ENCODE data around the gene GIGYF2. TPM values are rescaled to one million over a fixed set of nuclear protein-coding genes. Genes with fewer than 3 reads are reported as not detected.

GIGYF2 gene
- total RNA-seq, 4 donors from 2014 or later = 40.8 to 146 (median 76.0) TPM

DNA sequence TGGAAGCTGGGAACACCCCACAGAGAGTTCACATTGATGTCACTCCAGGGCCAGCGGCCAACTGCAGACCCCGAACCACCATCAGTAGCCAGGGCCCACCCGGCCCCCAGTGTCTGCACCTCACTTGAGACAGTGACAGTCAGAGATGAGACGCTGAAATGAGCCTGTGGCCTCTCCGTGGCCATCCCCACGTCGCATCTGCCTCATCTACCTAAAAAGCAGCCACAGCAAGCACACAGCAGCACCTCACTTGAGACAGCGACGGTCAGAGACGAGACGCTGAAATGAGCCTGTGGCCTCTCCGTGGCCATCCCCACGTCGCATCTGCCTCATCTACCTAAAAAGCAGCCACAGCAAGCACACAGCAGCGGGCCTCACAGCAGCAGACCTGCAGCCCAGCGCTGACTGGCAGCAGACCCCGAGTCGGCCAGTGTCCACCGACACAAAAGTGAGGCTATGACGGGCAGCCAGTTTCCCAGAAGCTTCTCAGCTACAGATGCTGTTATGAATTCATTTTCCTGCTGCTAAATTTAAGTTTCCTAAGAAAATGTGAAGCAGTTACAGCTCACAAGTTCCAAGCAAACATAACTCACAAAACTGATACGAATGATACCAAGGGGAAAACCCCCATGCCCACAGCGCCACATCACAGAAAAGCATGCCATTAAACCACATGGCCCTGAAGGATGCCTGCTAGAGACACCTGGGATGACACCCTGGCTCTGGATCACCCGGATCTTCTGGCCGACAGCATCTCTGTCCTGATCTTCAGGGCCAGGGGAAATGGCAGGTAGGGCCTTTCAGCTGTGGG is 200.7 kb downstream of the GIGYF2 start:
- no peak for TF ChIP-seq POLR2A (IDR thresholded peaks at IDR 0.05)
- TF ChIP-seq, protein P1, sequence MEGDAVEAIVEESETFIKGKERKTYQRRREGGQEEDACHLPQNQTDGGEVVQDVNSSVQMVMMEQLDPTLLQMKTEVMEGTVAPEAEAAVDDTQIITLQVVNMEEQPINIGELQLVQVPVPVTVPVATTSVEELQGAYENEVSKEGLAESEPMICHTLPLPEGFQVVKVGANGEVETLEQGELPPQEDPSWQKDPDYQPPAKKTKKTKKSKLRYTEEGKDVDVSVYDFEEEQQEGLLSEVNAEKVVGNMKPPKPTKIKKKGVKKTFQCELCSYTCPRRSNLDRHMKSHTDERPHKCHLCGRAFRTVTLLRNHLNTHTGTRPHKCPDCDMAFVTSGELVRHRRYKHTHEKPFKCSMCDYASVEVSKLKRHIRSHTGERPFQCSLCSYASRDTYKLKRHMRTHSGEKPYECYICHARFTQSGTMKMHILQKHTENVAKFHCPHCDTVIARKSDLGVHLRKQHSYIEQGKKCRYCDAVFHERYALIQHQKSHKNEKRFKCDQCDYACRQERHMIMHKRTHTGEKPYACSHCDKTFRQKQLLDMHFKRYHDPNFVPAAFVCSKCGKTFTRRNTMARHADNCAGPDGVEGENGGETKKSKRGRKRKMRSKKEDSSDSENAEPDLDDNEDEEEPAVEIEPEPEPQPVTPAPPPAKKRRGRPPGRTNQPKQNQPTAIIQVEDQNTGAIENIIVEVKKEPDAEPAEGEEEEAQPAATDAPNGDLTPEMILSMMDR (IDR thresholded peaks at IDR 0.05) = no peak
- TF ChIP-seq EP300 (IDR thresholded peaks at IDR 0.05; ENCODE audit: low read depth) = no peak
- TF ChIP-seq POLR2AphosphoS5 (IDR thresholded peaks at IDR 0.05) = no peak
- no peaks in the 10 kb centered on the region for H3K4me1 ChIP-seq
- no peak overlapping the region for H3K4me3 ChIP-seq
- no peaks in the 10 kb centered on the region for H3K36me3 ChIP-seq
- no peaks in the 10 kb centered on the region for H3K9me3 ChIP-seq
- no peaks in the 10 kb centered on the region for H3K27me3 ChIP-seq
- in situ Hi-C loops (cut with MboI; ENCODE audit: low pct_ligation_motif_present in 1 of 4, low pct_unique_long_range_greater_than_20kb in 1 of 4, low sequenced_read_pairs in 3 of 4) (no loop called here), intact Hi-C loops (cut with DNase I; ENCODE audit: low total_unique reads) (no loop called here)
- H3K27ac ChIP-seq = no peak overlapping the region
- DNase-seq = no peak
- WGBS, 2 donors (ENCODE audit: low coverage in 1 of 2) = 87% methylated on average over 24 of the region's 24 CpGs; no CpG with 5 or more reads in 1 of the 2 donors

DNA sequence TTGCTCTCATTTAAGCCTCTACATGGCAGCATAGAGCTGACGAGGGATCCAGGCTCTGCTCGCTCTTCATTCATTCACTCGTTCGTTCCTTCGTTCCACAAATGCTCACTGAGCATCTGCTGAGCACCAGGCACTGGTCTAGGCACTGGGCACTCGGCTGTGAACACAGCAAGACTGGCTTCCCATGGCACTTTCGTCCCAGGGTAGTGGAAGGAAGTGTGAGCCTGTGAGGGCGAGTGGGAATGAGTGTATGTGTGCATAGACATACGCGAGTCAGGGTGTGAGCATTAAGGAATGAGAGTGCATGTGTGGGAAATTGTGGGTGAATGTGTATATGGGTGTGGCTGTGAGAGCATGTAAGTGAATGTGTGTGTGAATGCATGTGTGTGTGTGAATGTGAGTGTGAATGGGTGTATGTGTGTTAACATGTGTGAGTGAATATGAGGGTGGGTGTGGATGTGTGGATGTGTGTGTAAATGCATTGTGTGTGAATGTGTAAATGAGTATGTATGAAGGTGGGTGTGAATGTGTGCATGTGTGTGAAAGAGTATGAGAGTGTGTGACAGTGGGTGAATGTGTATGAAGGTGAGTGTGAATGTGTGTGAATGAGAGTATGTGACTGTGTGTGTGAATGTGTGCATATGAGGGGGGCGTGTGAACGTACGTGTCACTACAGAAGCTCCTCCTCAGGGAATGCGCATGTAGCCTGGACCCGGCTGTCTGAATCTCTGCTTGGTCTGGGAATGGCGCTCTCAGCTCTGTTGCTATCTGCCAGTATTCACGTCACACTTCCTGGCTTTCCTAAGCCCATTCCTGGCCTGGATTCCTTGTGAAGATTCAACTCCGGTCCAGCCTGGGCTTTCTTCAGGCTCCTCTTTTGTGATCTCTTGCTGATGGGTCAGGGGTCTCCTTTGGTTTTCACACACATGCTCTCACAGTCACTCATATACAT is 201.7 kb downstream of the GIGYF2 start:
- H3K27me3 ChIP-seq = no peaks in the 10 kb centered on the region
- no peak for TF ChIP-seq POLR2A (IDR thresholded peaks at IDR 0.05)
- TF ChIP-seq, protein P1 (IDR thresholded peaks at IDR 0.05) = no peak
- TF ChIP-seq POLR2AphosphoS5 (IDR thresholded peaks at IDR 0.05) = no peak
- TF ChIP-seq EP300 (IDR thresholded peaks at IDR 0.05; ENCODE audit: low read depth) = no peak
- no peaks in the 10 kb centered on the region for H3K9me3 ChIP-seq
- DNase-seq = no peak
- H3K4me3 ChIP-seq = no peak overlapping the region
- in situ Hi-C loops (cut with MboI; ENCODE audit: low pct_ligation_motif_present in 1 of 4, low pct_unique_long_range_greater_than_20kb in 1 of 4, low sequenced_read_pairs in 3 of 4) = no loop called here
- no peak overlapping the region for H3K27ac ChIP-seq
- 67 to 81% methylated on average over 1 to 18 of the region's 18 CpGs for WGBS, 2 donors (ENCODE audit: low coverage in 1 of 2)
- no peaks in the 10 kb centered on the region for H3K4me1 ChIP-seq
- H3K36me3 ChIP-seq = no peaks in the 10 kb centered on the region
- intact Hi-C loops (cut with DNase I; ENCODE audit: low total_unique reads) = no loop called here

DNA sequence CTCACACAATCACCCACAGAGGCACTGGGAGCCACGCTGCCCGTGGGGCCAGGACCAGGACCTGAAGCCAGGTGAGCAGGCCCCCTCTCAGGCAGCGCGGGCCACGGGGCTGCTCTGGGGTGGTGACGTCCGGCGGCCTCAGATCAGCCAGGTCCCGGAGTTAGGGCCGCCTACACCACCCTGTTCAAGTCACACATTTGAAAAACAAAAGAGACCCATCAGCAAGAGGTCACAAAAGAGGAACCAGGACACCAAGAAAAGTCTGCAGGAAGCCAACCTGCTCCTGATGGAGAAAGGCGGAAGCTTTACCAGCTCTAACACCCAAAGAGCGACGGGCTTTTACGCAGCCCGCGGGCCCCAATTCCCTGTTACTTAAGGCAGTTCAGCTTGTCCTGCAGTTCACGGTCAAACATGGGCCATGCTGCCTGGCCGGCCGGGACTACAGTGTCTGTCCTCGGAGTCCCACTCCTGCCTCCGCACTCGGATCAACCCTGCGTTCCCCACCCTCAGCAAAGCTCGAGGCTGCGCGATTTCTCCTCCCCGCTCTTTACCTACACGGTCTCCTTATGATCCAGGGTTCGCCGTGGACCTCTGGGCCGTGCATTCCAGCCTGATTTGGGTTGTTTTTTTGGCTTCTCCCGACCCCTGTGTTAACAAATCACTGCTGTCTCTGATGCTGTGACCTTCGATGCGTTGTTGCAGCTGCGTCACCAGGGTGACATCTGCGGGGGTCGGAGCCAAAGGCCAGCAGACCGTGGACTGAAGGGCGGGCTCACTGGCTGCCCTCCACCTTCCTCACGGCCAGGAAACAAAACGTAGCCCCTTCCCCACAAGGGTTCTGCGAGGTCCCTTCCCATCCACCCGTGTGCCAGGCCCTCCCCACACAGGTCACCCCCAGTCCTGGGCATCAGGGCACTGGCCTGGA is 203.9 kb downstream of the GIGYF2 start:
- Histone ChIP-seq H3K27me3 (no peaks in the 10 kb centered on the region), H3K9me3 (no peaks in the 10 kb centered on the region), H3K27ac (no peak overlapping the region), H3K36me3 (no peaks in the 10 kb centered on the region), H3K4me1 (no peaks in the 10 kb centered on the region), H3K4me3 (no peak overlapping the region)
- DNase-seq = no peak
- TF ChIP-seq POLR2AphosphoS5 (IDR thresholded peaks at IDR 0.05) = no peak
- TF ChIP-seq POLR2A (IDR thresholded peaks at IDR 0.05) = no peak
- no peak for TF ChIP-seq EP300 (IDR thresholded peaks at IDR 0.05; ENCODE audit: low read depth)
- TF ChIP-seq, protein P1 (IDR thresholded peaks at IDR 0.05) = no peak
- WGBS, 2 donors (ENCODE audit: low coverage in 1 of 2) = 71 to 82% methylated on average over 7 to 42 of the region's 43 CpGs
- in situ Hi-C loops (cut with MboI; ENCODE audit: low pct_ligation_motif_present in 1 of 4, low pct_unique_long_range_greater_than_20kb in 1 of 4, low sequenced_read_pairs in 3 of 4) (no loop called here), intact Hi-C loops (cut with DNase I; ENCODE audit: low total_unique reads) (no loop called here)

All from transverse colon (tissue), 4 donors.